MM.1S (cell line): Measurements from ENCODE around the gene MBP.

Source experiments
- DNase-seq: peaks from one replicate; pipeline ENCODE4 v3.0.0-alpha.2; 2015
- H2AFZ ChIP-seq: fragments of 300-600 bp; sonication (generic); 2 replicates; pipeline ENCODE4 v1.6.0; 2016; ENCODE audit warnings: antibody characterized with exemption, low read length
- H3F3A ChIP-seq: fragments of 300-600 bp; sonication (generic); 2 replicates; pipeline ENCODE4 v1.6.1; 2016; ENCODE audit warnings: mild to moderate bottlenecking, antibody characterized with exemption, low read length, moderate library complexity, mixed read lengths; ENCODE audit not compliant: insufficient read depth
- H3K27ac ChIP-seq: fragments of 300-600 bp; sonication (generic); 2 replicates; pipeline ENCODE4 v1.5.1; 2016; ENCODE audit warnings: mild to moderate bottlenecking, low read length
- H3K27me3 ChIP-seq: fragments of 300-600 bp; sonication (generic); replicated peaks from 2 replicates; pipeline ENCODE4 v1.6.0; 2016; ENCODE audit warnings: low read length; ENCODE audit not compliant: insufficient read depth
- H3K36me3 ChIP-seq: fragments of 300-600 bp; sonication (generic); replicated peaks from 2 replicates; pipeline ENCODE4 v1.6.1; 2016; ENCODE audit warnings: mild to moderate bottlenecking, low read length, mixed read lengths; ENCODE audit not compliant: insufficient read depth
- H3K4me1 ChIP-seq: fragments of 300-600 bp; sonication (generic); 2 replicates; pipeline ENCODE4 v1.6.1; 2016; ENCODE audit warnings: low read length, mixed read lengths
- H3K4me2 ChIP-seq: fragments of 300-600 bp; sonication (generic); 2 replicates; pipeline ENCODE4 v1.6.0; 2016; ENCODE audit warnings: low read depth, low read length
- H3K4me3 ChIP-seq: fragments of 300-600 bp; sonication (generic); 2 replicates; pipeline ENCODE4 v1.5.1; 2016; ENCODE audit warnings: low read length, mixed read lengths
- H3K79me2 ChIP-seq: fragments of 300-600 bp; sonication (generic); 2 replicates; pipeline ENCODE4 v1.6.1; 2016; ENCODE audit warnings: mixed run types, low read length, mixed read lengths
- H3K9ac ChIP-seq: fragments of 300-600 bp; sonication (generic); 2 replicates; pipeline ENCODE4 v1.6.1; 2016; ENCODE audit warnings: low read length, mixed read lengths
- H3K9me2 ChIP-seq: fragments of 300-600 bp; sonication (generic); replicated peaks from 2 replicates; pipeline ENCODE4 v1.6.1; 2016; ENCODE audit warnings: mild to moderate bottlenecking, low read length, mixed read lengths; ENCODE audit not compliant: insufficient read depth
- H3K9me3 ChIP-seq: fragments of 300-600 bp; sonication (generic); replicated peaks from 2 replicates; pipeline ENCODE4 v1.6.1; 2016; ENCODE audit warnings: mild to moderate bottlenecking, low read length, mixed read lengths; ENCODE audit not compliant: insufficient read depth
- H4K20me1 ChIP-seq: fragments of 300-600 bp; sonication (generic); 2 replicates; pipeline ENCODE4 v1.6.1; 2016; ENCODE audit warnings: mild to moderate bottlenecking, low read length, moderate library complexity, mixed read lengths; ENCODE audit not compliant: insufficient read depth
- CTCF ChIP-seq: fragments of 300-600 bp; sonication (generic); IDR thresholded peaks from 2 replicates; pipeline ENCODE4 v1.5.1; 2016; ENCODE audit warnings: antibody characterized with exemption, low read length, mixed read lengths
- EZH2 ChIP-seq: fragments of 300-600 bp; sonication (generic); optimal IDR thresholded peaks from 2 replicates; pipeline ENCODE3; 2017; ENCODE audit warnings: low read depth, mild to moderate bottlenecking, antibody characterized with exemption, low read length, mixed read lengths
- EZH2phosphoT487 ChIP-seq: fragments of 300-600 bp; sonication (generic); IDR thresholded peaks from 2 replicates; pipeline ENCODE4 v1.6.1; 2018; ENCODE audit warnings: antibody characterized with exemption, low read length

Gene MBP

GRCh38 chr18:77005651-77006195, 126.9 kb downstream of the MBP start:
- Histone ChIP-seq H3F3A (no peaks in the 10 kb centered on the region), H3K79me2 (no peaks in the 10 kb centered on the region), H3K9me2 (no peaks in the 10 kb centered on the region), H3K27ac (no peak overlapping the region), H3K9me3 (no peaks in the 10 kb centered on the region), H4K20me1 (no peaks in the 10 kb centered on the region), H3K9ac (no peak overlapping the region), H3K27me3 (no peaks in the 10 kb centered on the region), H3K36me3 (no peaks in the 10 kb centered on the region), H3K4me3 (no peak overlapping the region), H3K4me2 (no peak overlapping the region), H3K4me1 (no peaks in the 10 kb centered on the region), H2AFZ (no peak overlapping the region)
- DNase-seq: no peak
- TF ChIP-seq EZH2: no peak
- no peak for TF ChIP-seq CTCF
- no peak for TF ChIP-seq EZH2phosphoT487

GRCh38 chr18:77004555-77005380, 127.8 kb downstream of the MBP start:
- H3K36me3 ChIP-seq: no peaks in the 10 kb centered on the region
- no peak overlapping the region for H2AFZ ChIP-seq
- H3F3A ChIP-seq: no peaks in the 10 kb centered on the region
- no peak overlapping the region for H3K9ac ChIP-seq
- H3K4me2 ChIP-seq: no peak overlapping the region
- no peak for DNase-seq
- no peaks in the 10 kb centered on the region for H3K4me1 ChIP-seq
- H3K27me3 ChIP-seq: no peaks in the 10 kb centered on the region
- TF ChIP-seq EZH2: no peak
- no peak for TF ChIP-seq CTCF
- TF ChIP-seq EZH2phosphoT487: no peak
- no peaks in the 10 kb centered on the region for H3K79me2 ChIP-seq
- no peak overlapping the region for H3K4me3 ChIP-seq
- H4K20me1 ChIP-seq: no peaks in the 10 kb centered on the region
- no peaks in the 10 kb centered on the region for H3K9me2 ChIP-seq
- no peak overlapping the region for H3K27ac ChIP-seq
- no peaks in the 10 kb centered on the region for H3K9me3 ChIP-seq

GRCh38 chr18:77003316-77003715, 129.3 kb downstream of the MBP start:
- H3K9ac ChIP-seq: no peak overlapping the region
- TF ChIP-seq EZH2: no peak
- TF ChIP-seq EZH2phosphoT487: no peak
- TF ChIP-seq CTCF: no peak
- no peaks in the 10 kb centered on the region for H3F3A ChIP-seq
- no peaks in the 10 kb centered on the region for H4K20me1 ChIP-seq
- no peaks in the 10 kb centered on the region for H3K79me2 ChIP-seq
- no peaks in the 10 kb centered on the region for H3K9me2 ChIP-seq
- no peaks in the 10 kb centered on the region for H3K4me1 ChIP-seq
- no peak overlapping the region for H3K4me2 ChIP-seq
- no peak for DNase-seq
- no peaks in the 10 kb centered on the region for H3K27me3 ChIP-seq
- no peaks in the 10 kb centered on the region for H3K36me3 ChIP-seq
- no peak overlapping the region for H3K4me3 ChIP-seq
- H2AFZ ChIP-seq: no peak overlapping the region
- no peaks in the 10 kb centered on the region for H3K9me3 ChIP-seq
- no peak overlapping the region for H3K27ac ChIP-seq
